HepG2 (cell line): ENCODE results near the gene RPS19. TPM values are rescaled to one million over a fixed set of nuclear protein-coding genes. Genes with fewer than 3 reads are reported as not detected.

Source experiments
- ARNT ChIP-seq: fragments of 450-650 bp; IDR thresholded peaks from 2 replicates; pipeline ENCODE4 v1.6.1; 2017
- ASH2L ChIP-seq: fragments of 300-600, 200-600 bp; sonication (generic); IDR thresholded peaks from 2 replicates; pipeline ENCODE4 v1.7.0; 2017; ENCODE audit warnings: low read depth, mild to moderate bottlenecking, moderate library complexity, mixed read lengths, low read length; ENCODE audit not compliant: insufficient read length
- FOXO1 ChIP-seq: sonication (generic); formaldehyde crosslinking; IDR thresholded peaks from 2 replicates; pipeline ENCODE4 v1.4.0; 2020; ENCODE audit warnings: missing genetic modification reagents
- IKZF1 ChIP-seq: fragments of 450-650 bp; IDR thresholded peaks from 2 replicates; pipeline ENCODE4 v1.7.1; 2016
- JUNB ChIP-seq: sonication (generic); formaldehyde crosslinking; IDR thresholded peaks from 2 replicates; pipeline ENCODE4 v1.8.0; 2022; ENCODE audit warnings: missing genetic modification reagents, mild to moderate bottlenecking, borderline replicate concordance
- MED13 ChIP-seq: sonication (generic); formaldehyde crosslinking; IDR thresholded peaks from 2 replicates; pipeline ENCODE4 v1.5.0; 2020; ENCODE audit warnings: missing genetic modification reagents
- RAD21 ChIP-seq: fragments of 450-650 bp; formaldehyde crosslinking; IDR thresholded peaks from 2 replicates; pipeline ENCODE4 v1.5.0; 2020; ENCODE audit warnings: mild to moderate bottlenecking
- RARA ChIP-seq: IDR thresholded peaks from 2 replicates; pipeline ENCODE4 v1.6.1; 2016; ENCODE audit warnings: missing genetic modification reagents, missing compliant biosample characterization
- REL ChIP-seq: sonication (generic); formaldehyde crosslinking; conservative IDR thresholded peaks from 2 replicates; pipeline ENCODE4 v1.8.0; 2022; ENCODE audit warnings: mild to moderate bottlenecking, missing genetic modification reagents, moderate library complexity
- SRF ChIP-seq: IDR thresholded peaks from 2 replicates; pipeline ENCODE4 v1.6.1; 2011; ENCODE audit warnings: mild to moderate bottlenecking, low read depth, low read length, moderate library complexity
- ZEB1 ChIP-seq: IDR thresholded peaks from 2 replicates; pipeline ENCODE4 v1.6.1; 2012; ENCODE audit warnings: mild to moderate bottlenecking, low read depth, inconsistent platforms; ENCODE audit not compliant: insufficient replicate concordance
- ZNF234 ChIP-seq: sonication (generic); formaldehyde crosslinking; conservative IDR thresholded peaks from 2 replicates; pipeline ENCODE4 v1.5.1; 2020; ENCODE audit warnings: mild to moderate bottlenecking, missing genetic modification reagents
- ZNF33A ChIP-seq: sonication (generic); formaldehyde crosslinking; IDR thresholded peaks from 2 replicates; pipeline ENCODE4 v1.5.1; 2020; ENCODE audit warnings: missing genetic modification reagents, mild to moderate bottlenecking, moderate library complexity, borderline replicate concordance
- ZNF549 ChIP-seq: sonication (generic); formaldehyde crosslinking; IDR thresholded peaks from 2 replicates; pipeline ENCODE4 v1.5.0; 2020; ENCODE audit warnings: missing genetic modification reagents
- polyA plus RNA-seq, 8 experiments: library from polyadenylated mRNA; depleted of rRNA in 3 of 8; stranded (reverse) in 7 of 8; unstranded in 1 of 8; fragments of >200 nt; fragmentation: Illumina TruSeq in 4 of 8; extraction: Trizol in 4 of 8; gene quantifications; 2 replicates each; pipeline versions ENCODE4 v1.2.1 to v1.2.3, GENCODE V29; 2011 to 2016; ENCODE audit warnings: low read depth in 4 of 8, missing spikeins in 1 of 8, mixed read lengths in 1 of 8; ENCODE audit not compliant: insufficient read depth in 1 of 8
- total RNA-seq, 5 experiments: library from RNA; depleted of rRNA; stranded (reverse); fragments of >200 nt; fragmentation: Illumina TruSeq; extraction: Trizol; gene quantifications; 2 replicates each; pipeline ENCODE4 v1.2.3, GENCODE V29; 2016; ENCODE audit warnings: low read depth in 1 of 5
- TF ChIP-seq, protein P1 (sequence below): sonication (generic); formaldehyde crosslinking; IDR thresholded peaks from 2 replicates; pipeline ENCODE4 v1.4.0; 2020; ENCODE audit warnings: mild to moderate bottlenecking, low read depth, missing genetic modification reagents
- TF ChIP-seq, protein P2 (sequence below): sonication (generic); formaldehyde crosslinking; IDR thresholded peaks from 2 replicates; pipeline ENCODE4 v1.9.0; 2022; ENCODE audit warnings: missing genetic modification reagents, mild to moderate bottlenecking, borderline replicate concordance
- TF ChIP-seq, protein P3 (sequence below): sonication (generic); formaldehyde crosslinking; IDR thresholded peaks from 2 replicates; pipeline ENCODE4 v1.4.0; 2020; ENCODE audit warnings: mild to moderate bottlenecking, missing genetic modification reagents
- TF ChIP-seq, protein P4 (sequence below): sonication (generic); formaldehyde crosslinking; IDR thresholded peaks from 2 replicates; pipeline ENCODE4 v1.4.0; 2020; ENCODE audit warnings: mild to moderate bottlenecking, missing genetic modification reagents

RPS19 gene
- total and polyA plus RNA-seq, 2 of the 13 experiments (the other 11 are each of a cell fraction or from before 2014, with no cell fraction given), result 1,983 to 4,758 TPM

DNA sequence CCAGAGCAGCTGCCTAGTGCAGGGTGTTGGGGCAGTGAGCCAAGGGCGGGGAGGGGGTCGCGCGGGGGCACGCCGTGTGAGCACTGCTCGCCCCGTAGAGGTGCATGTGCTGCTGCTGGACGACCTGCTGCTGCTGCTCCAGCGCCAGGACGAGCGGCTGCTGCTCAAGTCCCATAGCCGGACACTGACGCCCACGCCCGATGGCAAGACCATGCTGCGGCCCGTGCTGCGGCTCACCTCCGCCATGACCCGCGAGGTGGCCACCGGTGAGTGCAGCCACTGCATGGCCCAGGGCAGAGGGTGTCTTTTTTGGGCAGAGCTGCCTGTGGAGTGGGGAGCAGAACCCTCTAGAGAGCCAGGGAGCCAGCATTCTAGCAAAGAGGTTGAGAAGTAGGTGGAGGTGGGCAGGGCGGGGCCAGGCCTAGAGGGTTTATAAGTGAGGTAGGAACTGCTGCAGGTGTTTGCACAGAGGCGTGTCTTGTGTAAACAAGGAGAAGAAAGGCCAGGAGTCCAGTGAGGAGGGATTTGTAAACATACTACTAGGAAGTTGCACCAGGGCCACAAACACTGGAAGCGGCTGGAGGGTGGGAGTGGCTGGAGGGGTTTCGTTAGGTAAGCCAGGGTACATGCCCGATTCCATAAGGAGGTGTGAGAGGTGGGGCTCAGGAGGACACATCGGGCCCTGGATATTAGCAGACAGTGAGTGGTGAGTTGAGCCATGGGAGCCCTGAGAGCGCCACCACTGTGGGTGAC, 44.2 kb downstream of the RPS19 start (continued):
- TF ChIP-seq ZNF549, result no peak
- TF ChIP-seq ZNF234 (CRISPR knock-in tag), result no peak
- TF ChIP-seq ASH2L, result no peak
- TF ChIP-seq JUNB (CRISPR knock-in tag), result no peak; the same call in 1 of the 2 replicates
- peak; percentile 96 for TF ChIP-seq ZEB1
- no peak for TF ChIP-seq REL (CRISPR knock-in tag)
- peak; percentile 80 for TF ChIP-seq FOXO1 (CRISPR knock-in tag)
- TF ChIP-seq ARNT, result no peak
- TF ChIP-seq SRF, result no peak
- no peak for TF ChIP-seq IKZF1
- peak; percentile 63; the same call in 1 of the 2 replicates for TF ChIP-seq RARA (CRISPR knock-in tag)
- TF ChIP-seq, protein P1, sequence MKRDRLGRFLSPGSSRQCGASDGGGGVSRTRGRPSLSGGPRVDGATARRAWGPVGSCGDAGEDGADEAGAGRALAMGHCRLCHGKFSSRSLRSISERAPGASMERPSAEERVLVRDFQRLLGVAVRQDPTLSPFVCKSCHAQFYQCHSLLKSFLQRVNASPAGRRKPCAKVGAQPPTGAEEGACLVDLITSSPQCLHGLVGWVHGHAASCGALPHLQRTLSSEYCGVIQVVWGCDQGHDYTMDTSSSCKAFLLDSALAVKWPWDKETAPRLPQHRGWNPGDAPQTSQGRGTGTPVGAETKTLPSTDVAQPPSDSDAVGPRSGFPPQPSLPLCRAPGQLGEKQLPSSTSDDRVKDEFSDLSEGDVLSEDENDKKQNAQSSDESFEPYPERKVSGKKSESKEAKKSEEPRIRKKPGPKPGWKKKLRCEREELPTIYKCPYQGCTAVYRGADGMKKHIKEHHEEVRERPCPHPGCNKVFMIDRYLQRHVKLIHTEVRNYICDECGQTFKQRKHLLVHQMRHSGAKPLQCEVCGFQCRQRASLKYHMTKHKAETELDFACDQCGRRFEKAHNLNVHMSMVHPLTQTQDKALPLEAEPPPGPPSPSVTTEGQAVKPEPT (CRISPR knock-in tag), result no peak
- TF ChIP-seq, protein P2, sequence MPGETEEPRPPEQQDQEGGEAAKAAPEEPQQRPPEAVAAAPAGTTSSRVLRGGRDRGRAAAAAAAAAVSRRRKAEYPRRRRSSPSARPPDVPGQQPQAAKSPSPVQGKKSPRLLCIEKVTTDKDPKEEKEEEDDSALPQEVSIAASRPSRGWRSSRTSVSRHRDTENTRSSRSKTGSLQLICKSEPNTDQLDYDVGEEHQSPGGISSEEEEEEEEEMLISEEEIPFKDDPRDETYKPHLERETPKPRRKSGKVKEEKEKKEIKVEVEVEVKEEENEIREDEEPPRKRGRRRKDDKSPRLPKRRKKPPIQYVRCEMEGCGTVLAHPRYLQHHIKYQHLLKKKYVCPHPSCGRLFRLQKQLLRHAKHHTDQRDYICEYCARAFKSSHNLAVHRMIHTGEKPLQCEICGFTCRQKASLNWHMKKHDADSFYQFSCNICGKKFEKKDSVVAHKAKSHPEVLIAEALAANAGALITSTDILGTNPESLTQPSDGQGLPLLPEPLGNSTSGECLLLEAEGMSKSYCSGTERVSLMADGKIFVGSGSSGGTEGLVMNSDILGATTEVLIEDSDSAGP (CRISPR knock-in tag), result peak; percentile 32; the same call in 1 of the 2 replicates
- TF ChIP-seq RAD21, result no peak
- no peak for TF ChIP-seq ZNF33A
- TF ChIP-seq, protein P3, sequence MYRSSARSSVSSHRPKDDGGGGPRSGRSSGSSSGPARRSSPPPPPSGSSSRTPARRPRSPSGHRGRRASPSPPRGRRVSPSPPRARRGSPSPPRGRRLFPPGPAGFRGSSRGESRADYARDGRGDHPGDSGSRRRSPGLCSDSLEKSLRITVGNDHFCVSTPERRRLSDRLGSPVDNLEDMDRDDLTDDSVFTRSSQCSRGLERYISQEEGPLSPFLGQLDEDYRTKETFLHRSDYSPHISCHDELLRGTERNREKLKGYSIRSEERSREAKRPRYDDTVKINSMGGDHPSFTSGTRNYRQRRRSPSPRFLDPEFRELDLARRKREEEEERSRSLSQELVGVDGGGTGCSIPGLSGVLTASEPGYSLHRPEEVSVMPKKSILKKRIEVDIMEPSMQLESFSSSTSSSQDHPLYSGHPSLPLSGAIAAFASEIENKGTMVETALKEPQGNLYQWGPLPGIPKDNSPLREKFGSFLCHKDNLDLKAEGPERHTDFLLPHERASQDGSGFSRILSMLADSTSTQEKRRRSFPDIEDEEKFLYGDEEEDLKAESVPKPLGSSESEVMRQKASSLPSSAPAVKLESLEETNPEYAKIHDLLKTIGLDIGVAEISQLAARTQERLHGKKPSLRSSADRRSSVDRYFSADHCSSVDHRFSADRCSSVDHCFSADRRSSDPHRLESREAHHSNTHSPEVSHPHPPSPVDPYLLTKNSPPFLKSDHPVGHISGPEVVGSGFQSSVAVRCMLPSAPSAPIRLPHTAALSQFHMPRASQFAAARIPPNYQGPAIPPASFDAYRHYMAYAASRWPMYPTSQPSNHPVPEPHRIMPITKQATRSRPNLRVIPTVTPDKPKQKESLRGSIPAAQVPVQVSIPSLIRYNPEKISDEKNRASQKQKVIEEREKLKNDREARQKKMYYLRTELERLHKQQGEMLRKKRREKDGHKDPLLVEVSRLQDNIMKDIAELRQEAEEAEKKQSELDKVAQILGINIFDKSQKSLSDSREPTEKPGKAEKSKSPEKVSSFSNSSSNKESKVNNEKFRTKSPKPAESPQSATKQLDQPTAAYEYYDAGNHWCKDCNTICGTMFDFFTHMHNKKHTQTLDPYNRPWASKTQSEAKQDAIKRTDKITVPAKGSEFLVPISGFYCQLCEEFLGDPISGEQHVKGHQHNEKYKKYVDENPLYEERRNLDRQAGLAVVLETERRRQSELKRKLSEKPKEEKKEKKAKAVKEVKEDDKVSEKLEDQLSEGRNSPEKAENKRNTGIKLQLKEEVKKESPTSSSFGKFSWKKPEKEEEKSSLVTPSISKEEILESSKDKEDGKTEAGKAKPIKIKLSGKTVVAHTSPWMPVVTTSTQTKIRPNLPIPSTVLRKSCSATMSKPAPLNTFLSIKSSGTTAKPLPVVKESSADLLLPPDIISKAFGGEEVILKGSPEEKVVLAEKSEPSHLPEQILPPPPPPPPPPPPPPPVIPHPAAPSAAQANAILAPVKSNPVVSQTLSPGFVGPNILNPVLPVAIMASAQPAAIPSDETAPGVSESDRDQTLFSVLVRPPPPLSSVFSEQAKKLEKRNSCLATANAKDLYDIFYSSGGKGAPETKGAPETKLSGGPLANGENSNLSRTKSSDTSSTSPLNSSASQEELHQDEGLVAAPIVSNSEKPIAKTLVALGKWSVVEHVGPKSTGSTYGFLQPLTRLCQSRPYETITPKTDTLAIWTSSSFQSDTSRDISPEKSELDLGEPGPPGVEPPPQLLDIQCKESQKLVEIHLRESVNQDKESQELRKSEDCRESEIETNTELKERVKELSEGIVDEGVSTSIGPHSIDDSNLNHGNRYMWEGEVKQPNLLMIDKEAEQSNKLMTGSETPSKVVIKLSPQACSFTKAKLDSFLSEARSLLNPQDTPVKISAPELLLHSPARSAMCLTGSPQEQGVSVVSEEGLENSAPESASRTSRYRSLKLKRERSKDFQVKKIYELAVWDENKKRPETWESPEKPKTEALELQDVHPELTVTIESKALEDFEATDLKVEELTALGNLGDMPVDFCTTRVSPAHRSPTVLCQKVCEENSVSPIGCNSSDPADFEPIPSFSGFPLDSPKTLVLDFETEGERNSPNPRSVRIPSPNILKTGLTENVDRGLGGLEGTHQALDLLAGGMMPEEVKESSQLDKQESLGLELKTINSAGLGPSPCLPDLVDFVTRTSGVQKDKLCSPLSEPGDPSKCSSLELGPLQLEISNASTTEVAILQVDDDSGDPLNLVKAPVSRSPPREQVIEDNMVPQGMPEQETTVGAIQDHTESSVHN, result no peak
- TF ChIP-seq MED13 (CRISPR knock-in tag), result no peak
- TF ChIP-seq, protein P4, sequence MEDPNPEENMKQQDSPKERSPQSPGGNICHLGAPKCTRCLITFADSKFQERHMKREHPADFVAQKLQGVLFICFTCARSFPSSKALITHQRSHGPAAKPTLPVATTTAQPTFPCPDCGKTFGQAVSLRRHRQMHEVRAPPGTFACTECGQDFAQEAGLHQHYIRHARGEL, result no peak
